Panc1 (cell line): Measurements from ENCODE around the gene SSBP2. TPM values are rescaled to one million over a fixed set of nuclear protein-coding genes. Genes with fewer than 3 reads are reported as not detected.

Experiments
- ATAC-seq: fragments of 200-7000 bp; cut with Tn5 transposase; 2 replicates; pipeline ENCODE4 v1.9.1; 2020; ENCODE audit warnings: mild to moderate bottlenecking, moderate library complexity
- BruUV-seq: library from RNA; stranded (reverse); fragments of 400-500 nt; replicated peaks from 2 replicates; lab custom pipeline; 2021; lab: Mats Ljungman, UMichigan
- CTCF ChIA-PET: fragments of 300-600 bp; sonication (Branson Sonifier 250); formaldehyde crosslinking; loops from one replicate; lab custom pipeline; 2022; ENCODE audit warnings: antibody characterized with exemption; lab: Charles Lee
- POLR2A ChIA-PET: fragments of 300-600 bp; sonication (Branson Sonifier 250); formaldehyde crosslinking; loops from one replicate; lab custom pipeline; 2022; ENCODE audit warnings: antibody characterized with exemption; lab: Charles Lee
- DNase-seq: peaks from one replicate; pipeline ENCODE4 v3.0.0-alpha.2; 2010; ENCODE audit warnings: low read depth, low spot score
- H3K27ac ChIP-seq: 2 replicates; pipeline ENCODE4 v1.5.1; 2011; ENCODE audit warnings: mild to moderate bottlenecking, low read length, inconsistent platforms
- H3K27me3 ChIP-seq: fragments of 200-500 bp; sonication (Bioruptor generic); 2 replicates; pipeline ENCODE4 v1.6.0; 2014; ENCODE audit warnings: low read length, inconsistent platforms; ENCODE audit not compliant: control insufficient read depth, insufficient read depth
- H3K36me3 ChIP-seq: fragments of 200-500 bp; sonication (Bioruptor generic); 2 replicates; pipeline ENCODE4 v1.5.1; 2014; ENCODE audit warnings: inconsistent platforms, mild to moderate bottlenecking, low read length, moderate library complexity; ENCODE audit not compliant: control insufficient read depth, insufficient read depth
- H3K4me1 ChIP-seq: 2 replicates; pipeline ENCODE4 v1.5.1; 2011; ENCODE audit warnings: inconsistent platforms, mild to moderate bottlenecking, low read length, moderate library complexity; ENCODE audit not compliant: control insufficient read depth, insufficient read depth
- H3K4me3 ChIP-seq, 2 experiments: 2 replicates each; pipeline ENCODE4 v1.5.1; 2011 to 2012; ENCODE audit warnings: low read depth in 2 of 2, low read length in 2 of 2, mild to moderate bottlenecking in 2 of 2, inconsistent platforms in 1 of 2, moderate library complexity in 1 of 2
- H3K9me3 ChIP-seq: fragments of 200-500 bp; sonication (Bioruptor generic); 2 replicates; pipeline ENCODE4 v1.5.1; 2014; ENCODE audit warnings: low read depth, mild to moderate bottlenecking, inconsistent platforms, low read length, moderate library complexity; ENCODE audit not compliant: control insufficient read depth, insufficient read depth
- POLR2AphosphoS5 ChIP-seq: IDR thresholded peaks from 2 replicates; pipeline ENCODE4 v1.6.1; 2012; ENCODE audit warnings: mild to moderate bottlenecking, low read depth, low read length, moderate library complexity
- REST ChIP-seq, 2 experiments: IDR thresholded peaks; 2 replicates each; pipeline ENCODE4 v1.6.1; 2011 to 2012; ENCODE audit warnings: low read depth in 2 of 2, control low read depth in 1 of 2, low read length in 1 of 2, mild to moderate bottlenecking in 1 of 2, moderate library complexity in 1 of 2; ENCODE audit not compliant: insufficient read depth in 1 of 2
- SIN3A ChIP-seq: IDR thresholded peaks from 2 replicates; pipeline ENCODE4 v1.6.1; 2012; ENCODE audit warnings: low read depth, mild to moderate bottlenecking, low read length, moderate library complexity, borderline replicate concordance; ENCODE audit not compliant: insufficient read depth
- TCF7L2 ChIP-seq: IDR thresholded peaks from 2 replicates; pipeline ENCODE4 v1.6.1; 2011; ENCODE audit warnings: mild to moderate bottlenecking, low read depth, low read length, inconsistent platforms
- in situ Hi-C: cut with HindIII; loops from 2 replicates; pipeline ENCODE4 v1.10.0; 2016; ENCODE audit warnings: low sequenced_read_pairs, low pct_unique_long_range_greater_than_20kb
- intact Hi-C: fragments of 100-400 bp; cut with micrococcal nuclease; formaldehyde crosslinking; loops from one replicate; pipeline ENCODE4 v1.10.0; 2022; ENCODE audit not compliant: unreplicated experiment
- total RNA-seq: library from RNA; stranded (reverse); gene quantifications from one replicate; pipeline ENCODE4 v1.2.1, GENCODE V29; 2021; ENCODE audit not compliant: unreplicated experiment
- TF ChIP-seq, protein P1 (sequence below): fragments of 450-650 bp; IDR thresholded peaks from 2 replicates; pipeline ENCODE4 v1.5.1; 2017; ENCODE audit warnings: mild to moderate bottlenecking

Gene SSBP2
- total RNA-seq, 1 experiment from 2014 or later: 16.3 TPM

- no peak for ATAC-seq
- TF ChIP-seq TCF7L2 (no peak), SIN3A (no peak), POLR2AphosphoS5 (no peak), REST (IDR thresholded peaks at IDR 0.05; ENCODE audit: insufficient read depth in 1 of 2, low read depth in 2 of 2, low read length in 1 of 2) (no peak)
- TF ChIP-seq, protein P1, sequence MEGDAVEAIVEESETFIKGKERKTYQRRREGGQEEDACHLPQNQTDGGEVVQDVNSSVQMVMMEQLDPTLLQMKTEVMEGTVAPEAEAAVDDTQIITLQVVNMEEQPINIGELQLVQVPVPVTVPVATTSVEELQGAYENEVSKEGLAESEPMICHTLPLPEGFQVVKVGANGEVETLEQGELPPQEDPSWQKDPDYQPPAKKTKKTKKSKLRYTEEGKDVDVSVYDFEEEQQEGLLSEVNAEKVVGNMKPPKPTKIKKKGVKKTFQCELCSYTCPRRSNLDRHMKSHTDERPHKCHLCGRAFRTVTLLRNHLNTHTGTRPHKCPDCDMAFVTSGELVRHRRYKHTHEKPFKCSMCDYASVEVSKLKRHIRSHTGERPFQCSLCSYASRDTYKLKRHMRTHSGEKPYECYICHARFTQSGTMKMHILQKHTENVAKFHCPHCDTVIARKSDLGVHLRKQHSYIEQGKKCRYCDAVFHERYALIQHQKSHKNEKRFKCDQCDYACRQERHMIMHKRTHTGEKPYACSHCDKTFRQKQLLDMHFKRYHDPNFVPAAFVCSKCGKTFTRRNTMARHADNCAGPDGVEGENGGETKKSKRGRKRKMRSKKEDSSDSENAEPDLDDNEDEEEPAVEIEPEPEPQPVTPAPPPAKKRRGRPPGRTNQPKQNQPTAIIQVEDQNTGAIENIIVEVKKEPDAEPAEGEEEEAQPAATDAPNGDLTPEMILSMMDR: no peak
- in situ Hi-C loops: no loop called here
Observed at GRCh38 chr5:81429985-81430384, 320.9 kb downstream of the SSBP2 start.

DNA sequence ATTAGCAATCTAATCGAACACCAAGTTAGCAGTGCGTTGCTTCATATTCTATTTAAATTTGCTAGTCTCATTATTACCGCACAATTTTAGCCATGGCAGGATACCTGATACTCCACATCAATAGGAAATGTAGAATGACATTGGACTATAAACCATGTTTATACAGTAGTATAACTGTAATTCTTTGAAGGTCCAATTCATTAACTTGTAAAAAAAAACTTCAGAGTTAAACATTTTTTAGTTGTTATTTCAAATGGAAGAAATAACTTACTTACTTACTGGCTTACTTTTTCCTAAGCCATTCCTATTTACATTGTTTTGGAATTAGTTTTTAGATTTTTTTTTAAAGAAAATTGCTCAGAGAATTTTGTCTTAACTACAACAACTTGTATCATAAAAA, 321.5 kb downstream of the SSBP2 start:
- no peaks in the 10 kb centered on the region for H3K9me3 ChIP-seq
- peaks cover 7% of the 10 kb centered on the region for H3K4me1 ChIP-seq
- no peak for ATAC-seq
- ChIA-PET CTCF (no interaction called here), POLR2A (interaction anchor here (0.7 kb wide), 1 partner anchor 53 kb away, joined by 4 read pairs; no protein-coding TSS in a partner anchor)
- intact Hi-C loops: loop anchor here (5.0 to 10.0 kb wide), 3 partner anchors 318 to 795 kb away; no protein-coding TSS in a partner anchor
- no peaks in the 10 kb centered on the region for H3K36me3 ChIP-seq
- in situ Hi-C loops: no loop called here
- no peak overlapping the region for H3K27ac ChIP-seq
- TF ChIP-seq TCF7L2: no peak
- no peak for TF ChIP-seq SIN3A
- TF ChIP-seq POLR2AphosphoS5: no peak
- TF ChIP-seq, protein P1: no peak
- no peak for TF ChIP-seq REST (IDR thresholded peaks at IDR 0.05; ENCODE audit: insufficient read depth in 1 of 2, low read depth in 2 of 2, low read length in 1 of 2)
- DNase-seq: no peak
- BruUV-seq: no TSS peak
- no peaks in the 10 kb centered on the region for H3K27me3 ChIP-seq
- no peak overlapping the region for H3K4me3 ChIP-seq

More at GRCh38 chr5:81429985-81430384, 320.9 kb downstream of the SSBP2 start:
- intact Hi-C loops: loop anchor here (5.0 to 10.0 kb wide), 3 partner anchors 317 to 795 kb away; no protein-coding TSS in a partner anchor
- DNase-seq: no peak
- Histone ChIP-seq H3K9me3 (no peaks in the 10 kb centered on the region), H3K36me3 (no peaks in the 10 kb centered on the region), H3K4me1 (peaks cover 7% of the 10 kb centered on the region), H3K27ac (no peak overlapping the region), H3K4me3 (no peak overlapping the region), H3K27me3 (no peaks in the 10 kb centered on the region)
- CTCF ChIA-PET: interaction anchor here (0.6 kb wide), 1 partner anchor 37 kb away, joined by 4 read pairs; no protein-coding TSS in a partner anchor
- POLR2A ChIA-PET: interaction anchor here (0.7 kb wide), 1 partner anchor 52 kb away, joined by 4 read pairs; no protein-coding TSS in a partner anchor
- no TSS peak for BruUV-seq
